A673 (cell line): ENCODE data around the gene TSHZ2. TPM values are rescaled to one million over a fixed set of nuclear protein-coding genes. Genes with fewer than 3 reads are reported as not detected.
"Not testable (repeated sequence)": the region's sequence is repeated elsewhere in the genome, so short reads cannot be mapped to it uniquely, and the experiment has no call there.

Experiments
- BruUV-seq: library from RNA; stranded (reverse); fragments of 400-500 nt; replicated peaks from 2 replicates; lab custom pipeline; 2021; lab: Mats Ljungman, UMichigan
- CTCF ChIA-PET: fragments of 300-600 bp; sonication (Branson Sonifier 250); formaldehyde crosslinking; loops from one replicate; lab custom pipeline; 2022; ENCODE audit warnings: antibody characterized with exemption; lab: Charles Lee
- POLR2A ChIA-PET: fragments of 300-600 bp; sonication (Branson Sonifier 250); formaldehyde crosslinking; loops from one replicate; lab custom pipeline; 2022; ENCODE audit warnings: antibody characterized with exemption; ENCODE audit not compliant: low non-redundant PET; lab: Charles Lee
- DNase-seq: peaks from one replicate; pipeline ENCODE4 v3.0.0-alpha.2; 2015; ENCODE audit warnings: low spot score
- H3K27ac ChIP-seq: fragments of 200-600 bp; sonication (generic); 2 replicates; pipeline ENCODE4 v1.5.1; 2016; ENCODE audit warnings: mixed run types, low read depth, mild to moderate bottlenecking, mixed read lengths, antibody characterized with exemption, low read length; ENCODE audit not compliant: poor library complexity, severe bottlenecking
- H3K27me3 ChIP-seq: fragments of 200-600 bp; sonication (generic); replicated peaks from 2 replicates; pipeline ENCODE4 v1.6.1; 2017; ENCODE audit warnings: mixed run types, low read depth, mild to moderate bottlenecking, mixed read lengths, antibody characterized with exemption, low read length; ENCODE audit not compliant: insufficient read depth, poor library complexity
- H3K36me3 ChIP-seq: fragments of 200-600 bp; sonication (generic); 2 replicates; pipeline ENCODE4 v1.6.1; 2016; ENCODE audit warnings: mixed run types, mild to moderate bottlenecking, mixed read lengths, antibody characterized with exemption, low read length; ENCODE audit not compliant: insufficient read depth, poor library complexity, severe bottlenecking
- H3K4me1 ChIP-seq: fragments of 200-600 bp; sonication (generic); 2 replicates; pipeline ENCODE4 v1.6.1; 2017; ENCODE audit warnings: mixed run types, mild to moderate bottlenecking, mixed read lengths, antibody characterized with exemption, low read length; ENCODE audit not compliant: insufficient read depth, poor library complexity, severe bottlenecking
- H3K4me3 ChIP-seq: fragments of 200-600 bp; sonication (generic); 2 replicates; pipeline ENCODE4 v1.5.1; 2016; ENCODE audit warnings: low read depth, mixed run types, mild to moderate bottlenecking, mixed read lengths, low read length; ENCODE audit not compliant: poor library complexity, severe bottlenecking
- H3K9me3 ChIP-seq: fragments of 200-600 bp; sonication (generic); 2 replicates; pipeline ENCODE4 v1.6.1; 2016; ENCODE audit warnings: mixed run types, low read depth, mild to moderate bottlenecking, mixed read lengths, antibody characterized with exemption, low read length; ENCODE audit not compliant: poor library complexity, severe bottlenecking
- CTCF ChIP-seq: fragments of 300-800, 200-600 bp; sonication (generic); conservative IDR thresholded peaks from 2 replicates; pipeline ENCODE4 v1.5.1; 2017; ENCODE audit warnings: low read depth, mild to moderate bottlenecking, antibody characterized with exemption, low read length, moderate library complexity, mixed read lengths
- EZH2 ChIP-seq: fragments of 200-600 bp; sonication (generic); IDR thresholded peaks from 2 replicates; pipeline ENCODE4 v1.6.1; 2017; ENCODE audit warnings: borderline replicate concordance, low read depth, mild to moderate bottlenecking, mixed read lengths, antibody characterized with exemption, low read length; ENCODE audit not compliant: poor library complexity, severe bottlenecking
- intact Hi-C: fragments of 100-400 bp; cut with micrococcal nuclease; formaldehyde crosslinking; loops from one replicate; pipeline ENCODE4 v1.10.0; 2022; ENCODE audit not compliant: unreplicated experiment
- total RNA-seq: library from RNA; stranded (reverse); gene quantifications from 2 replicates; pipeline ENCODE4 v1.2.3, GENCODE V29; 2021

TSHZ2 gene
- total RNA-seq, 1 experiment from 2014 or later, result 4.1 TPM

GRCh38 chr20:53522696-53523095 is 550.5 kb downstream of the TSHZ2 start:
- intact Hi-C loops, result no loop called here
- H3K27ac ChIP-seq, result no peak overlapping the region
- H3K9me3 ChIP-seq, result no peaks in the 10 kb centered on the region
- H3K36me3 ChIP-seq, result no peaks in the 10 kb centered on the region
- POLR2A ChIA-PET, result no interaction called here
- H3K27me3 ChIP-seq, result no peaks in the 10 kb centered on the region
- CTCF ChIA-PET, result no interaction called here
- TF ChIP-seq CTCF (no peak), EZH2 (no peak)
- BruUV-seq, result no TSS peak
- no peak for DNase-seq
- no peak overlapping the region for H3K4me3 ChIP-seq
- peaks cover 9% of the 10 kb centered on the region for H3K4me1 ChIP-seq

- CTCF ChIA-PET, result not testable (repeated sequence)
These were observed 551.5 kb downstream of the TSHZ2 start for GRCh38 chr20:53523615-53524014.

GRCh38 chr20:53524589-53525312 is 552.6 kb downstream of the TSHZ2 start:
- Histone ChIP-seq H3K4me1 (peaks cover 2% of the 10 kb centered on the region), H3K27ac (no peak overlapping the region), H3K36me3 (no peaks in the 10 kb centered on the region), H3K4me3 (no peak overlapping the region), H3K27me3 (no peaks in the 10 kb centered on the region), H3K9me3 (no peaks in the 10 kb centered on the region)
- TF ChIP-seq EZH2 (no peak), CTCF (no peak)
- intact Hi-C loops, result no loop called here
- no TSS peak for BruUV-seq
- CTCF ChIA-PET, result no interaction called here
- peak; percentile 38 for DNase-seq
- POLR2A ChIA-PET, result no interaction called here

More at GRCh38 chr20:53523615-53524014, 551.5 kb downstream of the TSHZ2 start:
- DNase-seq, H3K4me3 ChIP-seq, H3K4me1 ChIP-seq, intact Hi-C loops, BruUV-seq, H3K36me3 ChIP-seq, POLR2A ChIA-PET, H3K9me3 ChIP-seq, H3K27me3 ChIP-seq, H3K27ac ChIP-seq: not testable (repeated sequence)

- Histone ChIP-seq H3K27ac (no peak overlapping the region), H3K4me1 (no peaks in the 10 kb centered on the region), H3K9me3 (no peaks in the 10 kb centered on the region), H3K4me3 (no peak overlapping the region), H3K27me3 (no peaks in the 10 kb centered on the region), H3K36me3 (no peaks in the 10 kb centered on the region)
- TF ChIP-seq EZH2 (no peak), CTCF (no peak)
- BruUV-seq, result no TSS peak
- CTCF ChIA-PET, result no interaction called here
- no peak for DNase-seq
- POLR2A ChIA-PET, result no interaction called here
- intact Hi-C loops, result no loop called here
These were observed 555.0 kb downstream of the TSHZ2 start for GRCh38 chr20:53527196-53527595.
